MCF 10A (cell line): ENCODE measurements around the gene CAPSL. TPM values are rescaled to one million over a fixed set of nuclear protein-coding genes. Genes with fewer than 3 reads are reported as not detected.
"Not testable (repeated sequence)": the region's sequence is repeated elsewhere in the genome, so short reads cannot be mapped to it uniquely, and the experiment has no call there.

Experiments
- BruUV-seq: library from RNA; stranded (reverse); fragments of 400-500 nt; replicated peaks from 2 replicates; lab custom pipeline; 2021; lab: Mats Ljungman, UMichigan
- CTCF ChIA-PET: fragments of 300-600 bp; sonication (Branson Sonifier 250); formaldehyde crosslinking; extraction: SDS; loops from one replicate; lab custom pipeline; 2021; ENCODE audit warnings: antibody characterized with exemption, inconsistent platforms; lab: Yijun Ruan, JAX
- POLR2A ChIA-PET: fragments of 300-600, 350-650 bp; sonication (Branson Sonifier 250); formaldehyde crosslinking; extraction: SDS; loops from one replicate; lab custom pipeline; 2020; ENCODE audit warnings: antibody characterized with exemption, inconsistent platforms; lab: Yijun Ruan, JAX
- DNase-seq: peaks from one replicate; pipeline ENCODE4 v3.0.0-alpha.2; 2018; ENCODE audit not compliant: unreplicated experiment
- H3K27ac Mint-ChIP-seq: one replicate; pipeline ENCODE4 v1.8.0; 2022; ENCODE audit warnings: mild to moderate bottlenecking, low read depth, mixed read lengths; ENCODE audit not compliant: unreplicated experiment
- H3K27me3 Mint-ChIP-seq: one replicate; pipeline ENCODE4 v1.8.0; 2022; ENCODE audit warnings: mixed read lengths; ENCODE audit not compliant: insufficient read depth, unreplicated experiment
- H3K36me3 Mint-ChIP-seq: one replicate; pipeline ENCODE4 v1.8.0; 2022; ENCODE audit warnings: mild to moderate bottlenecking, moderate library complexity, mixed read lengths; ENCODE audit not compliant: insufficient read depth, unreplicated experiment
- H3K4me1 Mint-ChIP-seq: one replicate; pipeline ENCODE4 v1.8.0; 2022; ENCODE audit warnings: mixed read lengths; ENCODE audit not compliant: insufficient read depth, unreplicated experiment
- H3K4me3 Mint-ChIP-seq: one replicate; pipeline ENCODE4 v1.8.0; 2022; ENCODE audit warnings: mild to moderate bottlenecking, moderate library complexity, mixed read lengths; ENCODE audit not compliant: unreplicated experiment
- H3K9me3 Mint-ChIP-seq: one replicate; pipeline ENCODE4 v1.8.0; 2022; ENCODE audit warnings: mixed read lengths; ENCODE audit not compliant: unreplicated experiment
- intact Hi-C: fragments of 100-400 bp; cut with micrococcal nuclease; formaldehyde crosslinking; loops from 2 replicates; pipeline ENCODE4 v1.14.1; 2022
- total RNA-seq: library from RNA; stranded (reverse); gene quantifications from 2 replicates; pipeline ENCODE4 v1.2.3, GENCODE V29; 2022
- TF ChIP-seq, protein P1 (sequence below): fragments of 200-600 bp; IDR thresholded peaks from one replicate; pipeline ENCODE4 v1.8.0; 2022; ENCODE audit warnings: antibody characterized with exemption, mild to moderate bottlenecking; ENCODE audit not compliant: unreplicated experiment

CAPSL gene
- total RNA-seq, 1 experiment from 2014 or later, result not detected

DNA sequence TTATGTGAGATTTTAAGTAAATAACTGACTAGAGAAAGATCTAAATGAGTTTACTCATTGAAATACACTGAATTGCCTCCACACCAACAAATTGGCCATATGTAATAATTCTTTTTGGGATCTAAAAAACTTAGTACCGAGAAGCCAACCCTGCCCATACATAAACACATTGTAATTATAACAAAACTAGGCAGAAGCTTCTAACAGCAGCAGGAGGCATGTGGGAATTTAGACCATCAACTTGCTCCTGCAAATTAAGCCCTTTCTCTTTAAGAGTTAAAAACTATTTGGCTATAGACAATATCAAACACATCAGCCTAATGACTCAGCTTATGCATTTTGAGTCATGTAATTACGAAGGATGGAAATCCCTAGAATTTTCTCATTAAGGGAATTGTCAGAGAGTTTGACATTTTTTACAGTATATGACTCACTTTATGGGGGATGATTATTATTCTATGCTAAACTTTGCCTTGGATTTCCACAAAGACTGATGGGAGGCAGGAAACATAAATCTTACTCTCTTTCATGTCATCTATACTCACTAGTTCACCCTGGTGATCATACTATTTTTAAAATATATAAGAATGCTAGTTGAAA is 80.7 kb downstream of the CAPSL start:
- H3K9me3 Mint-ChIP-seq, result no peaks in the 10 kb centered on the region
- POLR2A ChIA-PET, result interaction anchor here (0.6 to 0.9 kb wide), 2 partner anchors 10 to 197 kb away, joined by 3 read pairs; no protein-coding TSS in a partner anchor
- no TSS peak for BruUV-seq

GRCh38 chr5:35856765-35857351 is 81.6 kb downstream of the CAPSL start, which contains the start of gene IL7R:
Gene IL7R (plus strand): TSS chr5:35856891. CDS start chr5:35856978, 87 bp downstream.
- Mint-ChIP-seq H3K27ac (peak within 1 kb of the TSS; percentile 4), H3K4me3 (no peak within 1 kb of the TSS), H3K4me1 (peaks cover 53% of the 10 kb centered on the region), H3K36me3 (no peaks in the 10 kb centered on the region), H3K27me3 (no peaks in the 10 kb centered on the region), H3K9me3 (no peaks in the 10 kb centered on the region)
- CTCF ChIA-PET, result no interaction called here
- no TSS peak for BruUV-seq
- POLR2A ChIA-PET, result no interaction called here
- TF ChIP-seq, protein P1, sequence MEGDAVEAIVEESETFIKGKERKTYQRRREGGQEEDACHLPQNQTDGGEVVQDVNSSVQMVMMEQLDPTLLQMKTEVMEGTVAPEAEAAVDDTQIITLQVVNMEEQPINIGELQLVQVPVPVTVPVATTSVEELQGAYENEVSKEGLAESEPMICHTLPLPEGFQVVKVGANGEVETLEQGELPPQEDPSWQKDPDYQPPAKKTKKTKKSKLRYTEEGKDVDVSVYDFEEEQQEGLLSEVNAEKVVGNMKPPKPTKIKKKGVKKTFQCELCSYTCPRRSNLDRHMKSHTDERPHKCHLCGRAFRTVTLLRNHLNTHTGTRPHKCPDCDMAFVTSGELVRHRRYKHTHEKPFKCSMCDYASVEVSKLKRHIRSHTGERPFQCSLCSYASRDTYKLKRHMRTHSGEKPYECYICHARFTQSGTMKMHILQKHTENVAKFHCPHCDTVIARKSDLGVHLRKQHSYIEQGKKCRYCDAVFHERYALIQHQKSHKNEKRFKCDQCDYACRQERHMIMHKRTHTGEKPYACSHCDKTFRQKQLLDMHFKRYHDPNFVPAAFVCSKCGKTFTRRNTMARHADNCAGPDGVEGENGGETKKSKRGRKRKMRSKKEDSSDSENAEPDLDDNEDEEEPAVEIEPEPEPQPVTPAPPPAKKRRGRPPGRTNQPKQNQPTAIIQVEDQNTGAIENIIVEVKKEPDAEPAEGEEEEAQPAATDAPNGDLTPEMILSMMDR, result no peak
- DNase-seq, result peak; percentile 14
- intact Hi-C loops, result loop anchor here (5.0 kb wide), 1 partner anchor 85 kb away; no protein-coding TSS in a partner anchor

More for the DNA sequence above, 80.7 kb downstream of the CAPSL start:
- TF ChIP-seq, protein P1, result no peak
- intact Hi-C loops, result loop anchor here (5.0 kb wide), 1 partner anchor 85 kb away; no protein-coding TSS in a partner anchor
- Mint-ChIP-seq H3K27me3 (no peaks in the 10 kb centered on the region), H3K4me3 (no peak overlapping the region), H3K4me1 (peaks cover 45% of the 10 kb centered on the region), H3K36me3 (no peaks in the 10 kb centered on the region), H3K27ac (no peak overlapping the region)
- DNase-seq, result peak; percentile 75
- CTCF ChIA-PET, result interaction anchor here (1.1 to 1.2 kb wide), 2 partner anchors 67 to 85 kb away, joined by 4 to 6 read pairs; no protein-coding TSS in a partner anchor

DNA sequence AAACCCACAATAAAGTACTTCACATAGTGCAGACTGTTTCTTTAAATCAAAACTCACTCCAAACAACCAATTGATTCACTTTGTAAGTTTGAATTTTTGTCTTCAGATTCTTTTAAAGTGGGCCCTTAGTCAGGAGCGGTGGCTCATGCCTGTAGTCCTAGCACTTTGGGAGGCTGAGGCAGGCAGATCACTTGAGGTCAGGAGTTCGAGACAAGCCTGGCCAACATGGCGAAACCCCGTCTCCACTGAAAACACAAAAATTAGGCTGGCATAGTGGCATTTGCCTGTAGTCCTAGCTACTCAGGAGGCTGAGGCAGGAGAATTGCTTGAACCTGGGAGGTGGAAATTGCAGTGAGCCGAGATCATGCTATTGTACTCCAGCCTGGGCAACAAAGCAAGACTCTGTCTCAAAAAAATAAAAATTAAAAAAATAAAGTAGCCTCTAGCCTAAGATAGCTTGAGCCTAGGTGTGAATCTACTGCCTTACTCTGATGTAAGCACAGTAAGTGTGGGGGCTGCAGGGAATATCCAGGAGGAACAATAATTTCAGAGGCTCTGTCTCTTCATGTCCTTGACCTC is 82.1 kb downstream of the CAPSL start:
- ChIA-PET CTCF (interaction anchor here (1.2 kb wide), 1 partner anchor 68 kb away, joined by 3 read pairs; no protein-coding TSS in a partner anchor), POLR2A (interaction anchor here (0.6 kb wide), 1 partner anchor 83 kb away, joined by 3 read pairs; no protein-coding TSS in a partner anchor)
- Mint-ChIP-seq H3K4me1 (peaks cover 53% of the 10 kb centered on the region), H3K27ac (peak overlapping the region; percentile 4)
- H3K9me3 Mint-ChIP-seq, DNase-seq, BruUV-seq, H3K36me3 Mint-ChIP-seq, H3K27me3 Mint-ChIP-seq, H3K4me3 Mint-ChIP-seq: not testable (repeated sequence)
- intact Hi-C loops, result loop anchor here (5.0 kb wide), 1 partner anchor 84 kb away; no protein-coding TSS in a partner anchor

DNA sequence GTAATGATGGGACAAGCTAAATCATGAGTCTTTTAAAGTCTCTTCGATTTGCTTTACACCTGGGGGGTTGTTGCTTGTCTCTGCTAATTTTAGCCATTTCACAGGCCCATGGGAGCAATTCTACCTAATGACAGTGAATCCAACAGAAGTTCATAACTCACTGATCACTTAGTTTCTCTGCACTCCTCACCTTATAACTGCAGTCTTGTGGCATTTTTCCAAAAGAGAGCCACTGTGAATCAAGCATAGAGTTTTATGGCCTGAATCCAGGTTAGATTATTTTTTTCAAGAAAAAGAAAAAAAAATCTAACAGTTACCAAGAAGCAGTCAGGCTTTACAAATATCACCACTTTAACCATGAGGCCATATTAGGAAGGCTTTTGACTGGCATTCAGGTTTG is 83.2 kb downstream of the CAPSL start:
- Mint-ChIP-seq H3K4me3 (no peak overlapping the region), H3K36me3 (no peaks in the 10 kb centered on the region), H3K9me3 (no peaks in the 10 kb centered on the region), H3K27me3 (no peaks in the 10 kb centered on the region), H3K4me1 (peaks cover 59% of the 10 kb centered on the region), H3K27ac (peak overlapping the region; percentile 50)
- no TSS peak for BruUV-seq
- ChIA-PET POLR2A (interaction anchor here (1.4 kb wide), 1 partner anchor 20 kb away, joined by 3 read pairs; no protein-coding TSS in a partner anchor), CTCF (interaction anchor here (1.1 to 1.2 kb wide), 2 partner anchors 69 to 70 kb away, joined by 3 read pairs; no protein-coding TSS in a partner anchor)
- intact Hi-C loops, result loop anchor here (5.0 kb wide), 1 partner anchor 83 kb away; no protein-coding TSS in a partner anchor
- TF ChIP-seq, protein P1, result no peak
- no peak for DNase-seq

Other genes with a start within 250 kb of the CAPSL start
- gene IL7R, start 81.7 kb downstream of the CAPSL start, total RNA-seq, result 0.26 and 0.44 TPM in 2 replicates
- not detected in 2 replicates for gene UGT3A1, start 52.8 kb upstream of the CAPSL start, total RNA-seq
- gene UGT3A2, start 128.3 kb upstream of the CAPSL start, total RNA-seq, result not detected in 2 replicates
- gene LMBRD2, start 213.3 kb upstream of the CAPSL start, total RNA-seq, result 7.9 and 9.6 TPM in 2 replicates
- gene SKP2, start 213.5 kb upstream of the CAPSL start, total RNA-seq, result 19.3 and 21.7 TPM in 2 replicates